Esophagus (tissue), 2 donors: Measurements from ENCODE around the gene ISM2. TPM values are rescaled to one million over a fixed set of nuclear protein-coding genes. Genes with fewer than 3 reads are reported as not detected.

Experiments used
- H3K27ac ChIP-seq, 2 donors: one replicate each; pipeline ENCODE4 v1.5.1; 2013; ENCODE audit warnings: low read depth in 2 of 2, mild to moderate bottlenecking in 2 of 2, inconsistent platforms in 1 of 2, low read length in 1 of 2, moderate library complexity in 1 of 2
- H3K27me3 ChIP-seq, 2 donors: one replicate each; pipeline ENCODE4 v1.6.1; 2013; ENCODE audit warnings: low read length in 2 of 2, control low read depth in 1 of 2, mild to moderate bottlenecking in 1 of 2; ENCODE audit not compliant: insufficient read depth in 2 of 2, control insufficient read depth in 1 of 2
- H3K36me3 ChIP-seq, 2 donors: one replicate each; pipeline ENCODE4 v1.6.1; 2013; ENCODE audit warnings: low read length in 1 of 2; ENCODE audit not compliant: control insufficient read depth in 2 of 2, insufficient read depth in 2 of 2
- H3K4me1 ChIP-seq, 2 donors: one replicate each; pipeline ENCODE4 v1.6.1; 2013; ENCODE audit warnings: low read length in 1 of 2; ENCODE audit not compliant: control insufficient read depth in 2 of 2, insufficient read depth in 2 of 2
- H3K4me3 ChIP-seq, 2 donors: one replicate each; pipeline ENCODE4 v1.5.1; 2013; ENCODE audit warnings: low read length in 2 of 2, mild to moderate bottlenecking in 2 of 2, low read depth in 1 of 2, moderate library complexity in 1 of 2
- H3K9me3 ChIP-seq, 2 donors: one replicate each; pipeline ENCODE4 v1.6.1; 2013; ENCODE audit warnings: mild to moderate bottlenecking in 2 of 2, low read depth in 1 of 2, low read length in 1 of 2, moderate library complexity in 1 of 2; ENCODE audit not compliant: control insufficient read depth in 2 of 2, insufficient read depth in 1 of 2
- WGBS, 2 donors: extraction: QIAGEN DNeasy Blood & Tissue Kit; methylation state at CpG; one replicate each; pipeline ENCODE4 v1.1.7; 2013; 5-methylcytosine and 5-hydroxymethylcytosine counted together
- polyA plus RNA-seq, 2 donors: library from polyadenylated mRNA; stranded (reverse); fragments of 200-250 nt; gene quantifications; one replicate each; pipeline ENCODE4 v1.2.3, GENCODE V29; 2013
- donor health status: healthy with polysubstance abuse.
- donor health status: Bipolar disorder and iron deficiency.

The ISM2 gene
- polyA plus RNA-seq, 2 donors = 0.12 to 0.16 TPM

DNA sequence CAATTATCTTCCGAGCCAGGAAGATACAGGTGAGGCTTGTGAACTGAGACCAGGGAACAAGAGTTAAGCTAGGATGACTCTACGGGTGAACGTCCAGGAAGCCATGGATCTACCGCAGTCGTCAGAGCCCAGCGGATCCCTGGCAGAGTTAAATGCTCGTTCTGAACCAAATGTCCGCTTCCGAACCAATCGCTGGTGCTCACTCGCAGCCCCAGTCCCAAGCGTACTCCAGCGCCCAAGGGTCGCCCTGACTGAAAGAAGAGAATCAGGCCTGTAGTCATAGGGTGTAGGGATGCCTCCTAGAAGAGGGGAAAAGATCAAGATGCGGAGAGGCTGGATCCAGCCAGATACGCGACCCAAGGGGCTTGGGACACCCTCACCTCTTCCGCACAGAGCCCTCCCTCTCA lies 41.5 kb downstream of the ISM2 start:
- Histone ChIP-seq H3K4me3 (peak overlapping the region; percentile 84 to 98), H3K9me3 (no peaks in the 10 kb centered on the region), H3K27ac (peak overlapping the region; percentile 75 to 83), H3K27me3 (no peaks in the 10 kb centered on the region), H3K36me3 (peaks cover 4 to 14% of the 10 kb centered on the region in 2 donors), H3K4me1 (peaks cover 0 to 2% of the 10 kb centered on the region in 2 donors)
- 0% methylated on average over 18 of the region's 18 CpGs for WGBS, 2 donors

GRCh38 chr14:77455966-77456640 lies 42.5 kb downstream of the ISM2 start:
- WGBS, 2 donors = 64 to 66% methylated on average over 2 of the region's 2 CpGs
- H3K4me3 ChIP-seq = peak overlapping the region in 1 of 2 donors; percentile 98

DNA sequence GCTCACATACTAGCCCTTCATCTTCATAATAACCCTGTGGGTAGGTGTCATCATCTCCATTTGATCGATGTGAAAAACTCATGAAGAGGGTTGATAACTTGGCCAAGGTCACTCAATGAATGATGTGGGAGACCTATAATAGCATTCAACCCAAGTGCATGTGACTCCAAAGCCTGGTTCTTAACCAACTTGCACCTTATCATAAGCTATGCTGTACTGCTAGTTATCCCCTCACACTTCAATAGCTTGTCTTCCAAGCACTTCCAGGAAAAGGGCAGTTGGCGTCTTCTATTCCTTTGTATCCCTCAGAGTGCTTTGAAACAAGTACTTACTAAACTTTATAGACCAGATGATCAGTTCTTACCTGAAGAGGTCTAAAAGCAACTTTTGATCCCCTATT lies 56.4 kb downstream of the ISM2 start:
- Histone ChIP-seq H3K27me3 (no peaks in the 10 kb centered on the region), H3K4me1 (no peaks in the 10 kb centered on the region), H3K9me3 (no peaks in the 10 kb centered on the region), H3K4me3 (no peak overlapping the region), H3K36me3 (peaks cover 12 to 18% of the 10 kb centered on the region in 2 donors), H3K27ac (no peak overlapping the region)
- WGBS, 2 donors = 95 to 96% methylated on average over 2 of the region's 2 CpGs

More at GRCh38 chr14:77455966-77456640, 42.5 kb downstream of the ISM2 start:
- H3K27me3 ChIP-seq = no peaks in the 10 kb centered on the region
- H3K9me3 ChIP-seq = no peaks in the 10 kb centered on the region
- H3K4me1 ChIP-seq = peaks cover 0 to 2% of the 10 kb centered on the region in 2 donors
- peaks cover 0 to 8% of the 10 kb centered on the region in 2 donors for H3K36me3 ChIP-seq
- no peak overlapping the region for H3K27ac ChIP-seq

DNA sequence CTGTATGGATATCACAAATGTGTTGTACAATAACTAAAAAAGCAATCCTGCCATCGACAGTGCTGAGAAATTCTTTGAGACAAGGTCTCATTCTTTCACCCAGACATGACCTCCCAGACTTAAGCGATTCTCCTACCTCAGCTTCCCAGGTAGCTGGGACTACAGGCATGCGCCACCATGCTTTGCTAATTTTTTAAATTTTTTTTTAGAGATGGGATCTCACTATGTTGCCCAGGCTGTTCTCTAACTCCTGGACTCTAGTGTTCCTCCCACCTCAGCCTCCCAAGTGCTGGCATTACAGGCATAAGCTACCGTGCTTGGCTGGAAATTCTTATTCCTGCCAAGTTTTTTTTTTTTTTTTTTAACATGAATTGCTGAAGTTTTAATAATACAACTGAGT lies 58.8 kb downstream of the ISM2 start:
- no peak overlapping the region for H3K4me3 ChIP-seq
- WGBS, 2 donors = 92 to 95% methylated on average over 4 of the region's 4 CpGs
- H3K27ac ChIP-seq = no peak overlapping the region
- no peaks in the 10 kb centered on the region for H3K4me1 ChIP-seq
- H3K9me3 ChIP-seq = no peaks in the 10 kb centered on the region
- H3K27me3 ChIP-seq = no peaks in the 10 kb centered on the region
- peaks cover 14 to 18% of the 10 kb centered on the region in 2 donors for H3K36me3 ChIP-seq

DNA sequence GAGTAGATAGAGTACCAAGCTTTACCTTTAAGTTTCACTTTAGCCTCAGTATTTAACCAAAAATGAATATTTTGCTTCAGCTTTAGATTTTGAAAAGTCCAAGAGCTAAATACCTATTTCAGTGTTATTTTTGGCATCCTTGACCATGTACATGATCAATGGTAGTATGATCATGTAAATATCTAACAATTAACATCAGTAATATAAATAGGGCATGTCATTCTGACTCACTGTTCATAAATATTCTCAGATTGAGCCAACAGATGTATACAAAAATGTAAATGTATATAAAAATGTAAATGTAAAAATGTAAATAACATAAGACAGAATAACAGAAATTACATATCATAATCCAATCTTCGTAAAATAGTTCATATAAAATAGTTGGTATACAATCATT lies 60.0 kb downstream of the ISM2 start:
- H3K36me3 ChIP-seq = peaks cover 14 to 17% of the 10 kb centered on the region in 2 donors
- no peak overlapping the region for H3K27ac ChIP-seq
- H3K9me3 ChIP-seq = no peaks in the 10 kb centered on the region
- no peaks in the 10 kb centered on the region for H3K27me3 ChIP-seq
- WGBS, 2 donors = 93 to 96% methylated on average over 1 of the region's 1 CpG
- H3K4me1 ChIP-seq = no peaks in the 10 kb centered on the region
- H3K4me3 ChIP-seq = no peak overlapping the region

GRCh38 chr14:77436042-77436441 lies 62.6 kb downstream of the ISM2 start:
- Histone ChIP-seq H3K36me3 (peaks cover 0 to 4% of the 10 kb centered on the region in 2 donors), H3K27ac (no peak overlapping the region), H3K4me1 (no peaks in the 10 kb centered on the region), H3K27me3 (no peaks in the 10 kb centered on the region), H3K4me3 (no peak overlapping the region), H3K9me3 (no peaks in the 10 kb centered on the region)
- 98 to 99% methylated on average over 3 of the region's 3 CpGs for WGBS, 2 donors

GRCh38 chr14:77426396-77426795 lies 72.2 kb downstream of the ISM2 start:
- H3K27me3 ChIP-seq = no peaks in the 10 kb centered on the region
- peaks cover 28 to 39% of the 10 kb centered on the region in 2 donors for H3K36me3 ChIP-seq
- H3K9me3 ChIP-seq = no peaks in the 10 kb centered on the region
- no peak overlapping the region for H3K27ac ChIP-seq
- 93 to 97% methylated on average over 3 of the region's 3 CpGs for WGBS, 2 donors
- H3K4me1 ChIP-seq = no peaks in the 10 kb centered on the region
- H3K4me3 ChIP-seq = no peak overlapping the region

DNA sequence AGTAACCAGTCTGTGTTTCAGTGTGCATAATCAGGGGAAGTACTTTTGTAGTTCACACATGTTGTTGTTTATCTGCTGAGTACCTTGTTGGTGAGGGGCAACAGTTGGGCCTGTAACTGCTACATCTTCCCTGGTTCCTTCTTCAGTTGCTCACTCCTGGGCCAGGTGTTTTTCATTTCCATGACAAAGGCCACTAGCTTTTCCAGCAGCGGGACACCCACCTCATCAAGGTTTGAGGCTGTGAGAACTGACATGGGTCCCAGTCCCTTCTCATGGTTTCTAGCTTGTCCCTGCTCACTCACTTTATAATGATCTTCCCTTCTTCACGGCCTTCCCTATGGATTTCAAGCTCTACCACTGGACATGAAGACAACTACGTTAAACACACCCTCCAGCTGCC lies 73.8 kb downstream of the ISM2 start:
- Histone ChIP-seq H3K36me3 (peaks cover 28 to 39% of the 10 kb centered on the region in 2 donors), H3K27me3 (no peaks in the 10 kb centered on the region), H3K4me3 (no peak overlapping the region), H3K9me3 (no peaks in the 10 kb centered on the region), H3K4me1 (no peaks in the 10 kb centered on the region), H3K27ac (no peak overlapping the region)
- WGBS, 2 donors = 90 to 94% methylated on average over 3 of the region's 3 CpGs
